Dermis microvascular lymphatic vessel endothelial cell (primary cell): Measurements from ENCODE around the gene DDX17. TPM values are rescaled to one million over a fixed set of nuclear protein-coding genes. Genes with fewer than 3 reads are reported as not detected.

Experiments used
- DNase-seq, 2 donors: peaks; one replicate each; pipeline versions ENCODE4 v3.0.0 to v3.0.0-alpha.2; 2010; ENCODE audit warnings: low read depth in 2 of 2
- total RNA-seq: library from RNA; depleted of rRNA; stranded (reverse); fragments of >200 nt; gene quantifications from 2 replicates; pipeline ENCODE4 v1.2.1, GENCODE V29; 2014

Gene DDX17
- total RNA-seq, 1 donor from 2014 or later: 316 TPM

- no peak for DNase-seq
Measured at GRCh38 chr22:38467438-38467903, 38.6 kb downstream of the DDX17 start.

- no peak for DNase-seq
Measured at GRCh38 chr22:38465673-38466490, 40.2 kb downstream of the DDX17 start.

GRCh38 chr22:38464992-38465672 lies 41.0 kb downstream of the DDX17 start:
- no peak for DNase-seq

- DNase-seq: no peak
Measured at GRCh38 chr22:38462960-38463784, 42.9 kb downstream of the DDX17 start.

GRCh38 chr22:38461414-38462081 lies 44.6 kb downstream of the DDX17 start:
- peak; percentile 11 to 75 for DNase-seq

GRCh38 chr22:38461057-38461413 lies 45.1 kb downstream of the DDX17 start:
- no peak for DNase-seq

GRCh38 chr22:38460426-38460840 lies 45.7 kb downstream of the DDX17 start:
- DNase-seq: no peak

GRCh38 chr22:38456841-38457699 lies 49.0 kb downstream of the DDX17 start:
- DNase-seq: no peak

- no peak for DNase-seq
Measured at GRCh38 chr22:38456272-38456835, 49.8 kb downstream of the DDX17 start.

GRCh38 chr22:38455530-38456271 lies 50.4 kb downstream of the DDX17 start:
- DNase-seq: peak in 1 of 2 donors; percentile 30

GRCh38 chr22:38455076-38455529 lies 51.0 kb downstream of the DDX17 start, which contains the start of gene KCNJ4:
TSS of gene KCNJ4 (minus strand) at chr22:38455199. CDS start at chr22:38428132, 27,067 bp downstream.
- DNase-seq: no peak

GRCh38 chr22:38454353-38455075 lies 51.6 kb downstream of the DDX17 start:
- no peak for DNase-seq

- DNase-seq: no peak
Measured at GRCh38 chr22:38453996-38454352, 52.1 kb downstream of the DDX17 start.

GRCh38 chr22:38453066-38453672 lies 52.9 kb downstream of the DDX17 start:
- no peak for DNase-seq

GRCh38 chr22:38452373-38453065 lies 53.6 kb downstream of the DDX17 start:
- DNase-seq: no peak

GRCh38 chr22:38451864-38452263 lies 54.2 kb downstream of the DDX17 start:
- DNase-seq: no peak

GRCh38 chr22:38451404-38451803 lies 54.7 kb downstream of the DDX17 start:
- no peak for DNase-seq
